NB4 (cell line): Measurements from ENCODE around the gene LMAN2.

Experiments
- DNase-seq: peaks from one replicate; pipeline ENCODE4 v3.0.0; 2010; ENCODE audit warnings: low read depth
- H3K4me3 ChIP-seq: one replicate; pipeline ENCODE4 v1.5.1; 2011; ENCODE audit warnings: mild to moderate bottlenecking, low read depth, low read length, moderate library complexity
- CTCF ChIP-seq: IDR thresholded peaks from one replicate; pipeline ENCODE4 v1.5.1; 2012; ENCODE audit warnings: low read depth, low read length
- MAX ChIP-seq: IDR thresholded peaks from 2 replicates; pipeline ENCODE4 v1.6.1; 2011; ENCODE audit warnings: low read depth, low read length
- MYC ChIP-seq: IDR thresholded peaks from 2 replicates; pipeline ENCODE4 v1.6.1; 2011; ENCODE audit warnings: low read depth, low read length
- POLR2A ChIP-seq: IDR thresholded peaks from 2 replicates; pipeline ENCODE4 v1.6.1; 2011; ENCODE audit warnings: mild to moderate bottlenecking; ENCODE audit not compliant: insufficient read length; ENCODE audit errors: extremely low read depth

The LMAN2 gene

GRCh38 chr5:177354256-177354655 is 2.8 kb upstream of the LMAN2 start:
- H3K4me3 ChIP-seq: no peak overlapping the region
- no peak for DNase-seq
- TF ChIP-seq MAX: no peak
- TF ChIP-seq POLR2A: no peak
- no peak for TF ChIP-seq CTCF
- no peak for TF ChIP-seq MYC

GRCh38 chr5:177353093-177353492 is 1.6 kb upstream of the LMAN2 start:
- H3K4me3 ChIP-seq: no peak overlapping the region
- DNase-seq: no peak
- TF ChIP-seq MAX (no peak), CTCF (no peak), POLR2A (no peak)

GRCh38 chr5:177350776-177351391 is 584 bp downstream of the LMAN2 start:
- DNase-seq: no peak
- TF ChIP-seq MYC: no peak
- no peak for TF ChIP-seq CTCF
- 0 out of 2 replicates have a peak, but pooled peaks have one; percentile 22 for TF ChIP-seq MAX
- no peak for TF ChIP-seq POLR2A
- H3K4me3 ChIP-seq: peak overlapping the region; percentile 100

GRCh38 chr5:177349762-177350161 is 1.7 kb downstream of the LMAN2 start:
- DNase-seq: no peak
- TF ChIP-seq CTCF: no peak
- TF ChIP-seq MAX: no peak
- TF ChIP-seq POLR2A: no peak
- TF ChIP-seq MYC: no peak
- peak overlapping the region; percentile 100 for H3K4me3 ChIP-seq

GRCh38 chr5:177349362-177349647 is 2.2 kb downstream of the LMAN2 start:
- DNase-seq: no peak
- peak overlapping the region; percentile 19 for H3K4me3 ChIP-seq
- no peak for TF ChIP-seq MYC
- no peak for TF ChIP-seq CTCF
- TF ChIP-seq POLR2A: no peak
- no peak for TF ChIP-seq MAX
